HG03103 (cell line): ENCODE data around the gene LHX1.

Experiments
- ATAC-seq: cut with Tn5 transposase; IDR thresholded peaks from one replicate; pipeline ENCODE4 v1.9.1; 2021; ENCODE audit warnings: low read depth; ENCODE audit not compliant: unreplicated experiment

LHX1 gene

DNA sequence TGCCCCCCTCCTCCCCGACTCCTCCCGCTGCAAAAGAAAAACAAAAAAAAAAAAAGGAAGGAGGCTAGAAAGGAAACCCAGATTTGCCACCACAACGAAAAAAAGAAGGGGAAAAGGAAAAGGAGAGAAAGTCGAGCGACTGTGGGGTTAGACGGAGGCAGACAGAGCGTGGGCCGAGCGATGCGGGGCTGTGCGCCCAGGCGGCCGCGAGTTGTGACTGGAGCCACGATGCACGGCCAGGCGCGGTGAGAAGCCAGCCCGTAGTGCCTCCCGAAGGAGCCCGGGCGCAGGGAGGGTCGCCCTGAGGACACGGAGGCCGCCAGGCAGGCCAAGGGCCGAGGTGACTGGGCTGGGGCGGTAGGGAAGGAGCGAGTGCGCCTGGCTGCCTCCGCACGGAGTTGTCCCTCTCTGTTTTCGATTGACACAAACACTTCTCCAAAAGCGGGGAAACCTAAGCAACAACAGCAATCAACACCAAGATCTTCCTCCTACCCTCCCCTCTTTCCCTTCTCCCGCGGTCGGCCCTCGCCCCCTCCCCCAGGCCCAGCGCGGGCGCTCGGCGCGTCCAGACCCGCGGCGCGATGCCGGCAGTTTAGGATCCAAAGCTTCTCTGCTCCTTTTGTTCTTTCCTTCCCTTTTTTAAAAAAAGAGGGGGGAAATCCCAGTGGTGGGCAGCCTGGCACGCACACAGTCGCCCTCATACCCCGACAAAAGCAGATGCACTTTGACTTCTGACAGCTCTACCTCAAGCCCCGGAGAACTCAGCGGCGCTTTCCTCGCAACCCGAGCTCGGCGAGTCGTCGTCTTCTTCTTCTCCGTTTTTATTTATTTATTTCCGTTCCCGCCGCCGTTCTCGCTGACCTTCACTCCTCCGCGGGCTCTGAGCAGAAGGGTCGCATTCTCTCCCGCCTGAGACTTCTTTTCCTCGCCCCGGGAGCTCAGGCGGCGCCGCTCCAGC, at the start of gene LHX1:
TSS of gene LHX1 (plus strand) at position 475 of the 958 bp plus-strand sequence. CDS start 723 bp downstream, outside the sequence.
- no peak for ATAC-seq

DNA sequence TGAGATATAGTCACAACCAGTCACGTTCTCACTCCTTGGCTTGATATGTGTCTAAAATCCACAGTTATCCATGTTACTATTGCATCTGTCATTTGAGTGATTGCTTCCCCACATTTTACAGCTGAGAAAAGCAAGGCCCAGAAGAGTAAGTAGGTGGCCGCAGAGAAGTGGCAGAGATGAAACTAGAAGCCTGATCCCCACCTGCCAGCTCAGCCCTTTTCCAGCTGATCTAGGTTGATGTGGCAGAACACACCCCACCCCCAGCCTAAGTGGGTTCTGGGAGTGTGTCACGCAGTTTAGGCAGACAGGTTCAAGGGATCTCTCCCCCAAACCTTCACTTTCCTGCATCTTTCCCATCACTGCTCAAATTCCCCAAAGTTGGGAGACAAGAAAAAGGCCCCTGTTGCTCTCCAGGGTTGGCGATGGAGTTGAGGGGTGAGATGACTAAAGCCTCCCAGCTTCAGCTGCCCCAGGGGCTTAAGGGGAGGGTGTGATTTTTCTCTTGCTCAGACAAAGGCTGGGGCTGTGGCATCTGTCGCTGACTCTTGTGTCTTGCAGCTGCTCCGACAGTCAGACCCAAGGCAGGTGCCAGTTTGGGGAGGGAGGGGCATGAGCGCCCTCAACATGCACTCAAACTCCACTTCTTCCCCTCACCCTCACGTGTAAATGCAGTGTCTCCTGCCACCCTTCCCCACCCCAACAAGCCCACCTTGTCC, 48.9 kb upstream of the LHX1 start:
- ATAC-seq, result no peak

DNA sequence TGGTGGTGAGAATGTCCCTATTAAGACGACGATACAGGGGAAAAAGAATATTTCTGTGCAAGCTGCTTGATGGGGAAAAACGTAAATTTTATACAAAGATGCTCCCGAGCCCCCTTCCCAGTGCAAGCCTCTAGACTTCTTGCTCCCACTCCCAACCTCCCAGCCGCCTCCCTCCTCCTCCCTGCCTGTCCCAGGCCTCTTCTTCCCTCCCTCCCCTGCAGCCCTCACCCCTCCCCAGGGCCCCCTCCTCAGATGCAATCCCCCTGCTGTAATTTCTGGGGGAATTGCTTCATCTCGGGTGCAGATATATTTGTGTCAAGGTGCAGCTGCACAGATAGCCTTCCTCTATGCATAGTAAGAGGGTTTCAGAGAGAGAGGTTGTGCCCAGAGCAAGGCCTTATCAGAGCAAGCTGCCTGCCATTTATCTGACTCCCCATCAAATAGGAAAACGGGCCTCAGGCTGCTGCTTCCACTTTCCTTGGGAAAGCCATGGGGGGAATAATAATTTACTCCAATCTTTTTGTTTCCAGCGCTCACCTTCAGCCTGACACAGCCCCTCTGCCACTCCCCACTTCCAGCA, 47.4 kb upstream of the LHX1 start:
- ATAC-seq, result no peak

DNA sequence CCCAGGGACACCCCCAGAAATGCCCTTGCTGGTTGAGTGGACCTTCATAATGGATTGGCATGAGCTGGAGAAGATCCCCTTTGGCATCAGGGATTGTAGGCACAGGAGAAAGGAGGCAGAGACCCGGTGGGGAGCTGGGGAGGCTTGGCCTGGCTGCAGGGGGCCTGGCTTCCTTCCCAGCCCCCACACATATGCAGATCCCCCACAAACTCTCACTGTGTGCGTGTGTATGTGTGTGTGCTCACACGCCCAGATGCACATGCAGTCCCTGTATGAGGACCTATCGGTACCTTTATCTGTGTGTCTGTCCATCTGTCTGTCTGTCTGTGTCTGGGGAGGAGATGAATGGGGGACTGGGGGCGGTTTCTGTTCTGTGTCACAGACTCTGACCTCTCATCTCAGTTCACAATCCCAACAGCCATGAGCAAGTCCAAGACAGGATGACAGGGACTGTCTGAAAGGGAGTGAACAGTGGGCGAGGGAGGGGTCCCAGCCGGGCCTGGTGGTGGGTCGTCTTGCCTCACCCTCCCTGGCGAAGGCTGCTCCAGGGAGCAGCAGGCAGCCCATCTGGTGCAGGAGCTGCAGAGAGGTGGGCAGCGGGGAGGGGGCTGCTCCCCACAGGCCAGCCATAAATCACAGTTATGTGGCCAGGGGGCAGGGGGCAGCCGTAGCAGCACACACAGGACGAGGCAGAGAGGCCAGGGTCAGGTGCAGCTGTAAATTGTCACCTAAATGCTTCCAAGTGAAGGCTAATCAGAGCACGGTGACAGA, 46.7 kb upstream of the LHX1 start:
- no peak for ATAC-seq

DNA sequence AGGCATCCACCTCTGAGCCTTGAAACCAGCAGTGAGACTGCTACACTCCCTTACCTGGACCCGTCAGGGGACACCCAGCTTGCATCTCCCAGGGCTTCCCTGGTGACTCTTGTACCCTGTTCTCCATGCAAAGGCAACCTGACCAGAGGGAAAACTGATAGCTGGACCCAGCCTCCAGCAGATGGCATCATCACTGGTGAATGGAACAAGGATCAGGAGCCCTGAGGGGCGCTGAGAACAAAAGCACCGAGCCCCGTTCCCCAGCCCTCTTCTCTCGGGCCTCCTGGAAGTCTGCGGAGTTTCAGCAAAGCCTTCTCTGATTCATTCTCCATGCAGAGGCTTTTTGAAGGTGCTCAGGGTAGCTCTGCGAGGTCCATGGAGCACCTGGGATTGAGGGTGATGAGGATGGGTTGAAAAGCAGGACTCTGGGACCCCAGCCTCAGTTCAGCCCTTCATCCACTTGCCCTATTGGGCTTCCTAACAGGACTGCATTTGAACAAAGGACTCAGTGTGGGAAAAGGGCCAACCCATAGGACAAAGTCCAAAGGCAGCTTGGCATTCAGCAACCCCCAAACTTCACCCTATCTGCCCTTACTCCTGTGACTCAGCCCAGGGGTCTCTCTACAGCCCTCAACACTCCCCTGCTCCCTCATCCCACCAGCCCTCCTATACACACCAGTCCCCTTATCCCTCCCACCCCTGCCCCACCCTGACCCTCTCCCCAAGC, 45.0 kb upstream of the LHX1 start:
- no peak for ATAC-seq

DNA sequence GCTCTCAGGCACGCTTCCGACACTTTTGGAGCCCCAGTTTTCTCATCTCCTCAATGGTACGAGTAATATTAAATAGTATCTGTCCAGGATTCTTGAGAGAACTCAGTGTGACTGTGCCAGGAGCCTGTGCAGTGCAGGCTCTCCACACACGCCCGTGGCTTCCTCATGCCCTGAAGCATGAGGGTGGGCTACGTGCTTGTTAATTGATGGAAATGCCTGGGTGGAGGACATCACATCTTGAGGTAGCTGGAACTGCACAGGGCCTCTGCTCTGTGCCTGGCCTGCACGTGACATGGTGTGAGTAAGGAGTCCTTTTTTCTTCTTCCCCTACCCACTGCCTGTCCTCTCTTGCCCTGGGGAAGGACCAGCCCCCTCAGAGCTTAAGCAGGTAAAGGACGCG, 43.1 kb upstream of the LHX1 start:
- ATAC-seq, result no peak

DNA sequence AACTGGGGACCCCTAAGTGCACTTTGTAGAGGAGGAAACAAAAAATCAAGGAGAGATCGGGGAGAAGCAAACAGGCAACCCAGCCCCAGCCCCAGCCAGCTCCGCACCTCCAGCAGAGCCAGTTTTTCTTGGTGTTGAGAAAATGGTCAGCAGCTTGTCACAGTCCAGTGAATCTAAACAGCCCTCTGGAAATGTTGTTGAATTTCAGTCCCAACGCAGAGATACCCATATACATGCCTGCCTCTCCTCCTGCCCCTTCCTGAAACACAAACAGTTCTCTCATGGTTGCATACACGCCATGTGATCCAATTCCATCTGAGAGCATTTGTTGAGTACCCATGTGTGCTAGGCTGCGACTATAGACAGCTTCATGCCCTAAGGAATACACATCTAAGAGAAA, 42.4 kb upstream of the LHX1 start:
- no peak for ATAC-seq

DNA sequence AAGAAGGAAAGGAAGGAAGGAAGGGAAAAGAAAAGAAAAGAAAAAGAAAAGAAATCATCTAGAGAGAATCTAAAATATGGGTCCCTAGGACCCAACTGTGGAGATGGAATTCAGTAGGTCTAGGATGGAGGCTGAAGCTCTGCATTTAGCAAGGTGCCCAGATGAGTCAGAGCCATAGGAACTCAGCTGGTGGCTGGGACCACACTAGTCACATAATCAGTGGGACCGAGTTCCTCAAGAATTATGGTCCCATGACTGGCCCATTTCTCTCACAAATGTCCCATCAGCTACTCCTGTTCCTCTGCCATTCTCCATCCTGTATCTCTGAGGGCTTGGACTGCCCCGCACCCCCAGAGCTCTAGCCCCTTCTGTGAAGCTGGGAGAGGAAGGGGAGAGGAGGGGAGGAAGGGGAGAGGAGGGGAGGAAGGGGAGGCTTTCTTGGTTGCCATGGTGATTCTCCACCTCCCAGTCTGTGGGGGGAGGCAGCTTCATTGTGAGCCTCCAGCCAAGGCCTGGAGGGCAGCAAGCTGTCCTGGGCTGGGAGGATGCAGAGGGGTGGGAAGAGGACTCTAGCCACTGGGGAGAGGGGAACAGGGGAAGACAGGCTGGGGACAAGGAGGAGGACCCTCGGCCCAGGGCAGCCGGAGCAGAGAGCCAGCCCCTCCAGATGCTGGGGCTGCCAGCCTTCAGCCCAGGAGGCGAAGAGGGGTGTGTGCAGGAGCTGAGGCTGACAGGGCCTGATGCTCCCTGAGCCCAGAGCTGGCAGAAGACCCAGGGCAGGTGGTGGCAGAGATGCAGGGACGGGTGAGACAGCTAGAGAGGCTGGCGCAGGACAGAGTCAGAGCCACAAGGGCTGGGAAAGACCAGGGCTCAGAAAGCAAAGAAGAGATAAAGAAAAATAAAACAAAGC, 37.8 kb upstream of the LHX1 start:
- ATAC-seq, result no peak

DNA sequence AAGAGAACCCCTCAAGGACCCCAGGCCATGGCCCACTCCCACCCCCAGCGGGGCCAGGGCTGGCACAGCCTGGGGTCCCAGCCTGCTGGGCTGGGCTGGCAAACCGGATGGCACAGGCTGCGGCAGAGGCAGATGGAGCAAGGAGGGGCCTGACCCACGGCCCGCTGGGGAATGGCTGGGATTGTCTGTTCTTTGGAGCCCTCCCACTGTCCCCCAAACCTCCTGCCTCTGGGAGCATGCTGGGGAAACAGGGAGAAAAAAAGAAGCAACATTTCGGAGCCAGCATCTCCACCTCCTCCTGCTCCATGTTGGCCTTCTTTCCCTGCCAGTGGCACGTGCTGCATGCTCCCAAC, 37.1 kb upstream of the LHX1 start:
- ATAC-seq, result no peak

DNA sequence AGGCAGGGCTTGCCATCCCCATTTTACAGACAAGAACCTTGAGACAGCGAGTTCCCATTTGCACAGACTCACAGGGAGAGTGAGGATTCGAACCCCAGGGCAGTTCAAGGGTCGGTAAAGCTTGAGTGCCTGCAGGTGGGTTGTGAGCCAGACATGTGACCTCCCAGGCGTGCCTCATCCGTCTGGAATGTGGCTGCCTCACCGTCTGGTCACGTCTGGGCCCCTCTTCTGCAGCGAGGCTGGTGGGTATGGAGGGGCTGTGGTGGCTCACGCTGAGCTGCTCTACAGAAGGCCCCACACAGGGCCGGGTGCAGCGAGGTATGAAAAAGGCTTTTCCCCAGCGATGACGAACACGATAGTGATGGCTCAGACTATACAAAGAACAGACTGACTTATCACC, 35.8 kb upstream of the LHX1 start:
- ATAC-seq, result no peak

DNA sequence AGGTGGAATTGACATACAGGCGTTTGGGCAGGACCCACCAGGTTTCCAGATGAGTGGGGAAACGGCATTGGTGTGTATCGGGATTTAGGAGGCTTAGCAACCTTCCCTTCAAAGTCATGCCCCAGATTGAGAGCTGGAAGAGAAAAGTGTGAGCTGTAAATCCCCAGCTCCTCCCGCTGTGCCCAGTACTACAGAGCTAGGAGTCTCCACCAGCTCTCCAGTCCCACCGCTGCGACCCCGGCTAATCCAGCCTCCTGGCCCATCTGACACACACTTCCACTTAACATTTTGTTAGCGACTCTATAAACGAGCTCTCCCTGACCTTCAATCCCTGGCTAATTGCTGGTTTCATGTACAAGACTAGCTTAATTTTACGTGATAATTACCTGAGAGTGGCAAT, 29.9 kb upstream of the LHX1 start:
- ATAC-seq, result no peak

DNA sequence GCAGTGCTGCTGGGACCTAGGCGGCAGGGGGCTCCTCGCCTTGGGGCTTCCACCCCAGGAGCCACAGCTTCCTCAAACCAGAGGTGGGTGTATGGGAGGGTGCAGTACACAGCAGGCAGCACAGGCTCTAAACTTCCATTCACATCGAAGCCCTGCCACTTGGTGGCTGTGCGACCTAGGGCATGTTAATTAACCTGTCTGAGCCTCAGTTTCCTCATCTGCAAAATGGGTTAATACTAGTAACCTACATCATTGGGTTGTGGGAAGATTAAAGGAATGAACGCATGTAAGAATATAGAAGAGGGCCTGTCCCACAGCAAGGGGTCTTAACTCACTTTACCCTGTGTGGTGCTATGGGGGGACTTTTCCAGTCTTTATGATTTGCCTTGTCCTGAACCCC, 26.8 kb upstream of the LHX1 start:
- ATAC-seq, result no peak

DNA sequence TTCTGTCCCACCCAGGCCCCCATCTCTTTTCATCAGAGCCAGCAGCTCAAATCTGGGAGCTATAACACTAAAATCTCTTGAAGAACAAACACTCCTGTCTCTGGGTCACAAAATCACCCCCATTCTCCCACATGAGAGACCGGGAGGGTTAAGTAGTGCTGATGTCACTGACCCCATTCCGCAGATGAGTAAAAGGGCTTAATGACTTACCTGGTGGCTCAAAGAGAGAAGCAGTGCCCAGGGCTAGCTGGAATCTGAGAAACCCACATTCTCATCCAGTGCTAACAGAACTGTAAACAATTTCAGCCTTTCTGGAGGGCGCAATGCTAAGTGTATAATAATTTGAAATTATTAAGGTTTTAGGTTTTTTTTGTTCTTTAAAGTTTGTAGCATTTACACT, 26.3 kb upstream of the LHX1 start:
- ATAC-seq, result no peak

DNA sequence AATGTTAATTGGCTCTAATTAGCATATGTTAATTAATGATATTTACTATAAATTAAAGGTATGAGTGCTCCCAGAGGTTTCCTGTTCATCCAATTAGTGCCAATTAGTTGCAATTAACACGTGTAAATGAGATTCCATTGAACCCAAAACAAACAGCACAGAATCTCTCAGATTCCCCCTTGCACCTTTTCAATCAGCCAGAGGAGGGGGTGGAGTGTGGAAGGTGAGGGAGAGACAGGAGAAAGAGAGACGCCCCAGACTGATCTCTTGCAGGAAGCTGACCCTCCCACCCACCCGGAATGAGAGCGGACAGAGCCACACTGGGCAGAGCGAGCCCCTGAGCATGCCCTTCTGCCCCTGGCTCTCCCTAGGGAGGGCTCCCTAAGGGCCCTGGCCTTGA, 24.1 kb upstream of the LHX1 start:
- ATAC-seq, result no peak

DNA sequence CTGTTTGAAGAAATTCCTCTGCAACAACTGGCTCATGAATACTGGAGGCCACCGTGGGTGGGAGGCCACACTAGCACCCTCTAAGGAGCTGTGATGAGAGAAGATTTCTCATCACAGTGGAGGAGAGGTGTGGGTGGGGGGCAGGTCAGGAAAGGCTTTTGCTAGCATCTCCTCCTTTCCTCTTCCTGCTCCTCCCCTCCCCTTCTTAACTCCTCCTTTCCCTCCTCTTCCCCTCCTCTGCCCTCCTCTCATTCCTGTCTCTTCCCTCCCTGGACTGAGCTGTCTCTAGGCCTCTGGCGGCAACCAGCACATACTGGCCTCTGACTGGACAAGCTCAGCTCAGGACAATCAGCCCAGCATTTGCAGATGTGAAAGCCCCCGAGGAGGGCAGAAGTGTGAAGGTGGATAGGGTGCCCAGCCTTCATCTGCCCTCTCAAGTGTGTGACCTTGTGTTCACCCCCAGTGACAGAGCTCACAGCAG, 19.0 kb upstream of the LHX1 start:
- no peak for ATAC-seq

DNA sequence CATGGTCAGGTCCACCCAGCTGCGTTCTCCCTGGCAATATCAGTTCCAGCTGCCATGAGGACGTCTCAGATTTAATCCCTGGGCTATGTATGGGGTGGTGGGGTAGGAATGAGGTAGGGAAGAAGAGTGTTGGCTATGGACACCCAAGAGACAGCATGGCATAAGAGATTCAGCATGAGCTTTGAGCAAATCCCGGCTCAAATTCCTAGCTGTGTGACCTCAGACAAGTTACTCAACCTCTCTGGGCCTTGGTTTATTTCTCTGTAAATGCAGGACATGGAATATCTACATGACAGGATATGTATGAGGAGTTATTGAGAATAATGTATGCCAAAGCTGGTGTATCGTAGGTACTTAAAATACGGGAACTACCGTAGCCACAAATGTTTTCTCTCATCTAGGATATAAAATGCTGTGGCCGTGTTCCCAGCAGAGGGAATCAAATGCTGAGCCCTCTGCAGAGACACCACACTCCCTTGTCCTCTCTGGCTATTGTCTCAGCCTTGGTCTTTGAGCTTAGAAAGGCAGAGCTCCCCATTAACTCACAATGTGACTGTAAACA, 17.8 kb upstream of the LHX1 start:
- no peak for ATAC-seq

DNA sequence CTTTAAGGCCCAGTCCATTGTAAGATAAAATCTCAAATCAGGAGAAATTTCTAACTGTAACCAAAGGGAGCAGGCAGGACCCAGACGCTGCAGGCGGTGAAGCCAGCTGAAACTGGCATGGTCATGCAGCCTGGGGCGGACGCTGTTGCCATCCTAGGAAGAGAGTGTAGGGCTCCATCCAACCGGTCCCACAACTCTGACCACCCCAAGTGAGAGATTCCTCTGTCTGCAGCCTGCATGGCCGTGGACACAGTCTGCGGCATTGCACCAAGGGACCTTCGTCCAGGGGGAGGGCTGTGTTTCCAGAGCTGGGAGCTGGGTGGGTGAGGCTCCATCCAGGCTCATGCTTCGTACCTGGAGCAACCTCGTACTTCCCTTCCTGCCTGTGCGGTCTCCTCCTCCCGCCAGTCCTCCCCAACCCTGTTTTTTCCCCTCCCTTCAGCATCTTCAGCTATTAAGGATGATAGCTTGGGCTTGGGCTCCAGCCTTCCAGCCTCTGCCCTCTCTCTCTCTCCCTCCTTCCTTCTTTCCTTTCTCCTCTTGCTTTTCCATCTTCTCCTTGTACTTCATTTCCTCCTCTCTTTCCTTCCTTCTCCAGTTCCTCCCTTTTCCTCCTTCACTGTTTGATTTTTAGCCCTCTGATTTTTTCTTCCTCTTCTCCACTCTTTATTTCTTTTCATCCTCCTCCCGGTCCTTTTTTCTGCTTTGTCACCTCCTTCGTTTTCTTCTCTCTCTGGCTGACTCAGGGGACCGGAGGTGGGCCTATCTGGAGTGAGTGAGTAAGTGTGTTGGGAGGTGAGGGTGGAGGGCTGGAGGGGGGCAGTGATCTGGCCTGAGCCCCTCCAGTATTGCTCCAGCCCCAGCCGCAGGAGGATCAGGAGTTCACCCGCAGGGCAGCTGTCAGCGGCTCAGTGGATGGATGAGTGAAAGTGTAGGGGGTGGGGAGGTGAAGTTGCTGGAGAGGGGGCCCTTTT, 17.0 kb upstream of the LHX1 start:
- ATAC-seq, result no peak
